GM20431 (cell line): ENCODE results near the gene SHISA9.

ENCODE experiments used
- in situ Hi-C: fragments of 300-500 bp; cut with MseI, MboI; formaldehyde crosslinking; loops from one replicate; pipeline ENCODE4 v1.15.0; 2020; ENCODE audit warnings: low sequenced_read_pairs; ENCODE audit not compliant: unreplicated experiment

Gene SHISA9

DNA sequence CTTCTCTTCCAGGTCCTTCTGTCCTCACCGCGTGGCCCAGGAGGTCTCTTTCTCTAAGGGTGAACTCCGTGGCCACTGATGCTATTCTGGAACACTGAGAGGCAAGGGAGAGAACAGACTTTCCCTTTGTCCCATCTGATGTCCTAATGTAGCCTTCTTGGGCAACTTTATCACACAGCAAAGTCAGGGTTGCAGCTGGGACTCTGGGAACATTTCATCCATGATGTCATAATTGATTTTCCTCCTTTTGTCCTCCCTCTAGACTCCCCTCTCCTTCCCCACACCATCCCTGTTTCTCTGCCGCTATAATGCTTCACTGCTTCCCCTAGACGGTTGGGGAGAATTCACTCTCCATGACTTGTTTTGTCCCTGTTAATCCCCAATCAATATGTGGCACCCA, 201.0 kb downstream of the SHISA9 start:
- in situ Hi-C loops: no loop called here

DNA sequence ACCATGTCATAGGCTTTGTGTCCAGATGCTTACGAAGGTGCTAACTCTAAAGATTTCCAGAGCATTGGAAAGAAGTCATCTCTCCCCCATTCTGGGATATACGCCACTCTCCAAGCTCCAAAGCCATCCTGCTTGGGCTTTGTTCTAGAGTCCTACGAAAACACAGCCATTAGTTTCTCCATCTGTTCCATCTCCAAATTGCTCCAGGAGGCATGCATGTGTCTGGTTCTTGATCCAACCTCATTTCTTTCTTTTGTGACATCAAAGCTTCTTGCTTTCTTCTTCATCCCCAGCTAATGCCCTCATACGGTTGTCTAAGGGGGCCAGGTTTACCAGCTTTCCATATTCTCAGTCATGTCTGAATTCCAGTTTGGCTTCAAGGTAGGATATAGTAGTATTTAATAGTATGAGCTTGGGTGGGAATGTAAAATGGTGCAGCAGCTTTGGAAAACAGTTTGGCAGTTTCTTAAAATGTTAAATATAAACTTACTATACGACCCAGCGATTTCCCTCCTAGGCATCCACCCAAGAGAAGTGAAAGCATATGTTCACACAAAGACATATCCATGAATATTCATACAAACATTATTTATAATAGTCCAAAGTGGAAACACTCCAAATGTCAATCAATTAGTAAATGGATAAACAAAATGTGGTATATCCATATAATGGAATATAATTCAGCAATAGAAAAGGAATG, 202.6 kb downstream of the SHISA9 start:
- in situ Hi-C loops: no loop called here

DNA sequence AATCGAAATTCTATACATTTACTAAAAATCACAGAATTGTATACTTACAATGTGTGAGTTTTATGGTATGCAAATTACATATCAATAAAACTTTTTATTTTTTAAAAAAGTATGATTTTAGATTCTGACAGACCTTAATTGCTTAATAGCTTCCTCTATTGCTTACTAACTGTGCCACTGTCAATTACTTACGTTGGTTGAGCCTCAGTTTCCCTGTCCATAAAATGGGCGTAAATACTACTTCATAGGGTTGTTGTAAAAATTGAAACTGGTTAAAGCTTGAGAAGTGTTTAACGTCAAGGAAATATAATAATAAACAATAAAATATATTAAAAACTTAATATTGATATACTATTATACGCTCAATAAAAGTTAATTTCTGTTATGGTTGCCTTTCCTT, 203.4 kb downstream of the SHISA9 start:
- in situ Hi-C loops: no loop called here

DNA sequence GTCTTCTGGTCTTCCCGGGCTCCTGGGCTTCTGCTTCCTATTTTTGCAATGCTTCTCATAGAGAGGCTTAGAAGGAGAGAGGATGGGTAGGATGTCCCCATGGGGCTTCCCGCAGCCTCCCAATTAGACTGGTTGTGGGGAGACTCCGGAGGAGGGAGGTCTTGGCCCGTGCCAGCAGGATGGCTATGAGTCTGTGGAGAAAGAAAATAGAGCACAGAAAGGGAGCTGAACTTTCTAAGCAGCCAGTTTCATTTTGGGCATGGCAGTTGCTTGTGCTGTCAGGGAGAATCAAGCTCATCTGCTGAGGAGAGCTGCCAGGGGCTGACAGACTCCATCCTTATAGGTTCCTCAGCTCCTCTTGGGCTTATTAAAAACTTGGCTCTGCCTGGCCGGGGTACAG, 204.0 kb downstream of the SHISA9 start:
- in situ Hi-C loops: no loop called here

DNA sequence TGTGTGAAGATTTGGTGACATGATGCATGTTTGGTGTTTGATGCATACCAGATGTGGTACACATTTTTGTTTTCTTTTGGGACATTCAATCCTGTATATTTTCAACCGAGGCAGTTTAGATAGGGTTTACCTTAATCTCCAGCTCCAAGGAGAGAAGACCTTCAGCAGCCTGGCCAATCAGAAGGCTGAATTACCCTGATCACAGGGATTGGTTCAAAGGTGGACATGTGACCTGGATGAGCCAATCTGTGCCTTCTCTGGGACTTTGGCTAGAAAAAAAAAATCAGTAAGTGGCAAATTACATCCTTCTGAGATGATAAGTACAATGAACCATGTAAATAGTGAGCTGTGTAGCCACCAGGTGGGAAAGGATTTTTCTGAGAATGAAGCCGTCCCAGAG, 205.1 kb downstream of the SHISA9 start:
- in situ Hi-C loops: no loop called here

DNA sequence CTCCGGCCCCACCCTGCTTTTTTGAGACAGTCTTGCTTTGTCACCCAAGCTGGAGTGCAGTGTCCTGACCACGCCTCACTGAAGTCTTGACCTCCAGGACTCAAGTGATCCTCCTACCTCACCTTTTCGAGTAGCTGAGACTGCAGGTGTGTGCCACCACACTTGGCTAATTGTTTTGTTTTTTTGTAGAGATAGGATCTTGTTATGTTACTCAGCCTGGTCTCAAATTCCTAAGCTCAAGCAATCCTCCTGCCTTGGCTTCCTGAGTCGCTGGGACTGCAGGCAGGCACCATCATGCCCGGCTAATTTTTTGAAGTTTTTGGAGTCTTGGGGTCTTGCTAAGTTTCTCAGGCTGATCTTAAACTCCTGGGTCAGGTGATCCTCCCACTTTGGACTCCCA, 206.7 kb downstream of the SHISA9 start:
- in situ Hi-C loops: no loop called here

DNA sequence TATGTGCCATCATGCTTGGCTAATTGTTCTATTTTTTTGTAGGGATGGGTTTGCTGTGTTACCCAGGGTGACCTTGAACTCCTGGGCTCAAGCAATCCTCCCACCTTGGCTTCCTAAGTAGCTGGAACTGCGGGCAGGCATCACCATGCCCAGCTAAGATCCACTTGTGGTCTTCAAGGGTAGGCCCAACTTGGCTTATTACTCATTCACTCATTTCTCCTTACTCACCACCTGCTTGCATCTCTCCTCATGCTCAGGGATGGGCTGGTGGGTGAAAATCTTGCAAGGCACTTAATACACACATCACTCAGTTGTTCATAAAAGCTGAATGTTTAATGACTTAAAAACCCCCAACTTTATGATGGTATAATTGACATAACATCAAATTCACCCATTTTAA, 207.8 kb downstream of the SHISA9 start:
- in situ Hi-C loops: no loop called here

DNA sequence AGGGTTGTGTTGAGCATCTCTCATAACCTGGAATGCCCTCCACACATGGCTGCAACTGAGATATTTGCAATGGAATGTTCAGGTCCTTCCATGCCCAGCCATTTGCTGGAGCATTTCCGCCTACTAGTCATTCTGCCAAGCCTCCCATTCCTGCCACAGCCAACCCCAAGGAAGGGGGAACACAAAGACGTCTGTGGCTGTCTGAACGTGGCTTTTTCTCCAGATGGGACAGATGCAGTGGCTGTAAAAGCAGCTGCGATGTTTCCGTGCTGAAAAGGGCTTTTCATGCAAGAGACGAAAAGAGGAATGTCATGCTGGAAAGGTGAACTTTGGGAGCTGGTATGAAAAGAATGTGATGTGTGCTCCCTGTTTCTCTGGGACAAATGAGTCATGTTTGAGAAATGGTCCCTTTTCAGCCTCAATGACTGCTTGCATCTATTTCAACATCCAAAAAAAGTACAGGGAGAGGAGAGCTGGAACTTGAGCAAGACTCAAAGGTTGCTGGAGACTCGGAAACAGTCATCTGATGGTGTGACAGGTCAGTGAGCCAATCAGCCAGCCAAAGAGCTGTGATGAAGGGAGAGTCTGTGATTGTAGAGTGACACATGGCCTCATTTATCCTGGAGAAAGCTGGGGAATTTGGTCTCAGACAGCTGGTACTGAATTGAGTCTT, 208.9 kb downstream of the SHISA9 start:
- in situ Hi-C loops: no loop called here

DNA sequence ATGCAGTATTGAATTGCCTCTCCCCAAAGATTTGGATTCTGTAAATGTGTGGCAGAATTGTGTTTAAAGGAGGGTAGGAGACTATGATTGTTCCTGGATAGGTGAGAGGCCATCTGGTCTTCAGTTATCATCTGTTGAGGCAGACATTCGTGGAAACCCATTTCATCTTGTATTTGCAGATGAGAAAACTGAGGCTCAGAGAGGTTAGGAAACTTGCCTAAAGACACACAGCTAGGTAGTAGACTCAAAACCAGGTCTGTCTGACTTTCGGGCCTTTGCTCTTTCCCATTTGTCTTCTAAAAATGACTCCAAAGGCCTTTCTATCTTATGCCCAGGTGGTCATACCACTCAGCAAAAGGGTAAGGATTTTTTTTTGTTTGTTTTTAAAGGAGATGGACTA, 210.3 kb downstream of the SHISA9 start:
- in situ Hi-C loops: no loop called here

DNA sequence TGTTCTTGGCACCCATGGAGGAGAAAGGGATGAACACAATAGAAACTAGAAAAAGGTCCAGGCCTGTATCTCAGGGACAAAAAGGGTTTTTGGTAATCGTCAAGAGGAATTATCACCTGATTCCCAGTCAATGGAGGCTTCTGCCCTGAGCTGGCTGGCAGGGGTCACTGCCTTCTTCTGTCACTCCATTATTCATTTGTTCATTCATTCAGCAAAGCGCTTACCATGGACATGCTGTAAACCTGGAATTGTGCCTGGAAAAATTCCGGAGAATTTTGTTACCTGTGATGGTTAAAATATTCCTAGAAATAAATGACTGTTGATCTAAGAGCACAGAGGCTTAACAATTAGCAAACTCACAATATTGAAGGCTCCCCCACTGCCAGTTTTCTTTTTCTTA, 212.3 kb downstream of the SHISA9 start:
- in situ Hi-C loops: no loop called here

DNA sequence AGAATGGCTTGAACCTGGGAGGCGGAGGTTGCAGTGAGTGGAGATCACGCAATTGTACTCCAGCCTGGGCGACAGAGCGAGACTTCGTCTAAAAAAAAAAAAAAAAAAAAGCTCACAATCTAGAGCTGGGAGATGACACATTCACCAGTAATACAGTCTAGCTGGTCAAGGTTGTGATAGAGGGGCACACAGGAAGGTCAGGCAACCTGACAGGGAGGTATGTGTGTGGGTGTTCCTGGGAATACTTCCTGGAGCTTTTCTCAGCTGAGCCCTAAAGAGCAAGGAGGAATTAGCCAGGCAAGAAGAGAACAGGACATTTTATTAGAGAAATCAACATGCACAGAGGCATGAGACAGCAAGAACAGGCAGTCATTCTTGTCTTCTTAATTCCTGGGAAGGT, 216.7 kb downstream of the SHISA9 start:
- in situ Hi-C loops: no loop called here

DNA sequence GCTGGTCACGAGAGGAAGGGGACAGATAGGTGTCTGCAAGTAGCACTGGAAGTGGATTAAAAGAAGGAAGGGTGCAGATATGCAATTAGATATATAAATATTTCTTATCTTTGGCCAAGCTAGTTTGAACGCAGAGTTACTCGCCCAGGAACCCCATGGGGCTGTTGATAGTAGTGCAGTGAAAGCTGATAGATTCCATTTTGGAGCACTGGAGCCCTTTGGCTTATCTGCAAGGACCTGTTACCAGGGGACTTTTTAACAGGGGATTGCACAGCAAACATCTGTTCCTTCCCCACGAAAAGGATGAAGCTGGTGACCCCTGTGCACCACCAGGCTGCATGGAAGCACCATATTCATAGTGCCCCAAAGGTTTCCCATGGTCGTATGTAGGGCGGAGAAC, 218.7 kb downstream of the SHISA9 start:
- in situ Hi-C loops: no loop called here

DNA sequence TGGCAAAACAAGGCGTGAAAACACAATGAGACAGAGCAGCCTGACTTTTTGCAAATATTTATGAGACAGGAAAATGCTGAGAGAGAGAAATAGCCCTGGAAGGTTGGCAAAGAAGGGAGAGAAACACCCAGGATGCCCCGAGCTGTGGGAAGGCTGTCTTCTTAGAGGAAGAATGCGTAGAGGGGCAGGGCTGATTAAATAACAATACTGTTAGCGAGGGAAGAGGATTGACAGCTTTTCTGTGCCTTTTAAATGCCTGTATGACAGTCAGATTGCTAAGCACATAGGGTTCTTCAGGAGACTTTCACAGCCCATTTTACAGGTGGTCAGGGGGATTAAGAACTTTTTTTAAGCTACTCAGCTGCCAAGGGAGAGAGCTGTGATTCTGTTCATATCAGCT, 219.2 kb downstream of the SHISA9 start:
- in situ Hi-C loops: no loop called here

DNA sequence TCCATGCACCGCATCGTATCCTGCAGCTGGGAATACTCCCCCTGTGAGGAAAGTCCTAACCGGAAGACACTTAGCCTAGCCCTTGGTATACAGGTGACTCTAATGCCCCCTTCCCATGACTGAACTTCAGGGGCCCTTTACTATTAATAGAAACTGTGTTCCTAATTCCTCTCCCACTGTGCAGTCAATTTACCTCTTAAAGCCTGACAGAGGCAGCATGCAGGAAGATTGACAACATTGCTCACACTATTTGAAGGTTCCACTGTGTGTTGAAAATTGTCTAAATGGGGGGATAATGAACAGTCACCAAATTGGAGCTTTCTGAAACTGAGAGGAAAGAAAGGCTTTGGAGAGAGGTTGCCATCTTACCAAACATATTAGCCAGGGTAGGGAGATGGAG, 222.6 kb downstream of the SHISA9 start:
- in situ Hi-C loops: no loop called here

DNA sequence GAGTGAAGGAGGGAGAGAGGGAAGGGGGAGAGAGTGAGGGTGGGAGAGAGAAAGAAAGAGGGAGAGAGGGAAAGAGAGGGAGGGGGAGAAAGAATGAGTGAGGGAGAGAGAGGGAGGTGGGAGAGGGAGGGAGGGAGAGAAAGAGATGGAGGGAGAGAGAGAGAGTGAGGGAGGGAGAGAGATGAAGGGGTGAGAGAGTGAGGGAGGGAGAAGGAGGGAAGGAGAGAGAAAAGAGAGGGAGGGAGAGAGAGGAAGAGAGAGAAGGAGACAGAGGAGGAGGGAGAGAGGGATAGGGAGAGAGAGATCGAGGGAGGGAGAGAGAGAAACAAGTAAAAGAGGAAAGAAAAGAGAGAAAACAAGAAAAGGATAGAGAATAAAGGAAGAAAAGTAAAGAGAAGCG, 225.7 kb downstream of the SHISA9 start:
- in situ Hi-C loops: no loop called here

DNA sequence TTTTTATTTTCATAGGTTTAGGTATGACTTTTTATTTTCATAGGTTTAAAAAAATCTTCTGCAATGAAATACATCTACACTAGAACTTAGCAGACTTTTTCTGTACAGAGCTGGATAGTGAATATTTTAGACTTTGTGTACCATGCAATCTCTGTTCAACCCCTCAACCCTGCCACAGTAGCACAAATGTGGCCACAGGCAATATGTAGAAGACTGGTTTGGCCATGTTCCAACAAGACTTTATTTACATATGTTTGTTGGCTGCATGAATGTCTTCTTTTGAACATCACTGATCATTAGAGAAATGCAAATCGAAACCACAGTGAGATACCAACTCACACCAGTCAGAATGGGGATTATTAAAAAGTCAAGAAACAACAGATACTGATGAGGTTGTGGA, 229.2 kb downstream of the SHISA9 start:
- in situ Hi-C loops: no loop called here

DNA sequence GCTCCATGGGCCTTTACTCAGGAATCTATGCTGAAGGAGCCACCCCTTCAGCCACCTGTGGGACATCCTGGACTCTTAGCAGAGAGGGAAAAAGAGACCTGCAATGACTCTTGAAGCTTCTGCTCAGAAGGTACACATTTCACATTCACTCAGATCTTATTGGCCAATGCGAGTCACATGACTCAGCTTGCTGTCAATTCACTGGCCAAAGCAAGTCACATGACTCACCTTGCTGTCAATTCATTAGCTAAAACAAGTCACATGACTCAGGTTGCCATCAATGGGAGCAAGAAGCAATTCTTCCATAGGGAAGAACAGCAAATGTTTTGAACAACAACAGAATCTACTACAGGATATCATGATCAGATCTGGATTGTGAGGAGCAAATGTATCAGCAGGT, 233.4 kb downstream of the SHISA9 start:
- in situ Hi-C loops: no loop called here

DNA sequence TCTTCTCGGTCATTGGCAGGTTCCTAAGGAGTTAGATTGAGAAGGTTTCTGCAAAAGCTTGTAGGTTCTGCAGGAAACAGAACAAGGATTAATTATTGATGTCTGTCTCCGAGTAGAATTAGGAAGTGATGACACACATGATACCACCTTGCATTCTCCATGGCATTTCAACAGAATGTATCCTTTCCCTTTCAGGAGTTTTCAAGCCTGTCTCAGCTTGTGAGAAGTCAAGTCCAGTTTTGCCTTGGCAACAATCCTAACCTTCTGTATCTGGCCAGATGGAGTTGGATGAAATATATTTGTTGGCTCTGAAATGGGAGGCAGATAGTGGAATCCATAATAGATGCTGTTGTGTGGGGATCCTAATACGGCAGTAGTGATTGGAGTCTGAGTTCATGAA, 235.5 kb downstream of the SHISA9 start:
- in situ Hi-C loops: no loop called here

DNA sequence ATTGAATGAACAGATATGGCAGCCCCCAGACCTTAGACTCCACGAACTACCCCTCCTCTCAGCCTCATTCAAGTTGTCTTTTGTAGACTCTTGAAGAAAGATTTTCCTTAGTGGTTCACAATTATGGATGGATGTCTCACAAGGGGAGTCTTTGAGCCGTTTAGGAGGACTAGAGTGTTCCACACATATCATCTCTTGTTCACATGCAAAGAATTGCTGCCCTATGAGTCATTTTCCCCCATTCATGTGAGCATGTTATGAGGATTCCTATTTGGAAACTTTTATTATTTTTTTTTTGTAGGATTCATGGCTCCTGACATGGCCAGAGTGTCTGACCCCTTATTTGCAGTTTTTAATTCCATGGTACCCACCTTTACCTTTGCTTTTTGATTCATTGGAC, 237.1 kb downstream of the SHISA9 start:
- in situ Hi-C loops: no loop called here

DNA sequence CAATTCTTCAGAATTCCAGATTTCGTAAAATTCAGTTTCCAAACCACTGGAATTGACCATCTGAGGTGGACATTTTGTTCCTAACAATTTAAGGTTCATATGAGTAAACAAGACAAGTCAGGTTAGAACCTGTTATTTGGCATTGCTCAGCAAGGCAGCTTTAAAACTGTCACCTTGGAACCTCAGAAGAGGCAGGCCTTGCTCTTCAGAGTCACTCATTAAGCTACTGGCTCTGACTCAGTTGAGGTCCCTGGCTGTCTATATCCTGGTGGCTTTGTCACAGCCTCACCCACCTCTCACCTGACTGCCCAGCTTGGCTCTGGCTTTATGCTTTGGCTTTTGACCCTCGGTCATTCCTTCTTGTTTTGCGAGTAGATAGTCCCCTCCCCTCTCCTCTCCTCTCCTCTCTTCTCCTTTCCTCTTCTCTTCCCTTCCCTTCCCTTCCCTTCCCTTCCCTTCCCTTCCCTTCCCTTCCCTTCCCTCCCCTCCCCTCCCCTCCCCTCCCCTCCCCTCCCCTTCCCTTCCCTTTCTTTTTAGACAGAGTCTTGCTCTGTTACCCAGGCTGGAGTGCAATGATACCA, 238.4 kb downstream of the SHISA9 start:
- in situ Hi-C loops: no loop called here

DNA sequence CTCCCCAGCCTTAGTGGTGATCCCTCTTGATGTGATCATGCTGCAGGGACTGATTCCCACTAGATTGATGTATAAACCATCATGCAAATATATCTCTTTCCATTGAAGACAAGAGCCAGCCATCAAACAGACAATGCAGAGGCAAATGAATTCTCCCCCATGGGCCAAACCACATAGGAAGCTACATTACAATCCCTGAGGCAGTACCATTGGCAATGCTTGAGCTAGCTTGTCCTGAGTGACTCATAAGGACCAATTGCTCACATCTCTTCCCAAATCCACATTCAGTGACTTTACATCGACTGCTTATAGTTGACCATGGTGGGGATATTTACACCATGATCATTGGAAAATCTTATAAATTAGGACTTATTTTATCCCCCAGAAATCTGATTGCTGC, 242.2 kb downstream of the SHISA9 start:
- in situ Hi-C loops: no loop called here

DNA sequence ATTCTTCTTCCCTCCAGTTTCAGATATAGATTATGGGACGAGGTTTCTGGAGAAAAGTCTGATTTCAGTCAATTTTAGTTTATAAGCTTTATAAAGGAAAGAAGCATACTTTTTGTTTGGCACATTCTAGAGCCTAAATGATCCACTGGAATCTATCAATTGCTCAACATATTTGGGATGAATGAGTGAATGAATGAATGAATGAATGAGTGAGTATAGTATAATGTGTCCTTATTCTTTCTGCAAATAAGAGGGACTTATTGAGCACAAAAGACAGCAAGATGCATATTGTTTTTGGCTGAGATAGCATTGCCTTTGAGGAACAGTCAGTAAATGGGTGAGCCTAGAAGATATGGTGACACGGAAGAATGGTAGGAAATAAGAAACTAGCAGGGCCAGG, 245.4 kb downstream of the SHISA9 start:
- in situ Hi-C loops: no loop called here
